ENCODE results near the gene DGKG.

DGKG gene

DNA sequence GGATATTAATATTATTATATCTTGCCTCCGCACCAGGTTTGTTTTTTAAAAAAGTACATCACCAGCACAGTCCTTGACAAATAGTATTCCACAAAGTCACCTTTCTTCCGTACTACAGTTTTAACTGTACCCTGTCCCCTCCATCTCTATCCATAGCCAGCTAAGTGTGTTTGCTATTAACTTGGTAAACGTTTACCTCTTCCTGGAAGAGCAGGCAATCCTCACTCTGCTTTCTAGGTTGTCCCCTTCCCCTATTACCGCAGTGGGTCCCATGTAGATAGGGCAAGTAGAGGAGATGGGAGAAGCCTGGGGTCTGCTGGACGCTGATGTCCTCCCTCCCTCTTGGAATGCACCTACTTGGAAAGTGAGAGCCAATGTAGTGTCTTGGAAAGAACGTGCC is 169.2 kb downstream of the DGKG start:
- H3K79me2 ChIP-seq (ENCODE audit: control insufficient read depth, low read length) = no peaks in the 10 kb centered on the region
- H3K9me3 ChIP-seq (ENCODE audit: control insufficient read depth, insufficient read depth, low read length) = no peaks in the 10 kb centered on the region
- no peak overlapping the region for H3K4me3 ChIP-seq (ENCODE audit: low read length)
- H3K4me2 ChIP-seq (ENCODE audit: low read length) = no peak overlapping the region
- H3F3A ChIP-seq (ENCODE audit: control insufficient read depth, insufficient read depth) = no peaks in the 10 kb centered on the region
- no peaks in the 10 kb centered on the region; the same call in 1 of the 2 replicates for H3K27me3 ChIP-seq (ENCODE audit: control insufficient read depth, low read length)
- no peaks in the 10 kb centered on the region for H3K4me1 ChIP-seq (ENCODE audit: control insufficient read depth, low read length)
- no peaks in the 10 kb centered on the region for H3K36me3 ChIP-seq (ENCODE audit: control insufficient read depth, low read length)
- H3K27ac ChIP-seq (ENCODE audit: low read depth, low read length) = no peak overlapping the region
- no peaks in the 10 kb centered on the region for H4K20me1 ChIP-seq (ENCODE audit: control insufficient read depth, insufficient read depth, low read depth, low read length)
- no peaks in the 10 kb centered on the region for H3K9me2 ChIP-seq (replicated peaks; ENCODE audit: control insufficient read depth, low read length)
- TF ChIP-seq EZH2phosphoT487 (IDR thresholded peaks at IDR 0.05; ENCODE audit: borderline replicate concordance, low read length) = no peak
- no peak for TF ChIP-seq CTCF (IDR thresholded peaks at IDR 0.05; ENCODE audit: low read depth, low read length, poor library complexity, severe bottlenecking)

GRCh38 chr3:186189492-186189891 is 172.5 kb downstream of the DGKG start:
- Histone ChIP-seq H3K4me2 (ENCODE audit: low read length) (no peak overlapping the region), H3K79me2 (ENCODE audit: control insufficient read depth, low read length) (no peaks in the 10 kb centered on the region), H3K9me3 (ENCODE audit: control insufficient read depth, insufficient read depth, low read length) (no peaks in the 10 kb centered on the region), H3K27me3 (ENCODE audit: control insufficient read depth, low read length) (peaks cover 6% of the 10 kb centered on the region), H3K4me1 (ENCODE audit: control insufficient read depth, low read length) (peaks cover 7% of the 10 kb centered on the region), H3K36me3 (ENCODE audit: control insufficient read depth, low read length) (no peaks in the 10 kb centered on the region), H3K9me2 (replicated peaks; ENCODE audit: control insufficient read depth, low read length) (no peaks in the 10 kb centered on the region), H4K20me1 (ENCODE audit: control insufficient read depth, insufficient read depth, low read depth, low read length) (no peaks in the 10 kb centered on the region), H3K27ac (ENCODE audit: low read depth, low read length) (no peak overlapping the region), H3F3A (ENCODE audit: control insufficient read depth, insufficient read depth) (no peaks in the 10 kb centered on the region), H3K4me3 (ENCODE audit: low read length) (no peak overlapping the region)
- no peak for TF ChIP-seq CTCF (IDR thresholded peaks at IDR 0.05; ENCODE audit: low read depth, low read length, poor library complexity, severe bottlenecking)

DNA sequence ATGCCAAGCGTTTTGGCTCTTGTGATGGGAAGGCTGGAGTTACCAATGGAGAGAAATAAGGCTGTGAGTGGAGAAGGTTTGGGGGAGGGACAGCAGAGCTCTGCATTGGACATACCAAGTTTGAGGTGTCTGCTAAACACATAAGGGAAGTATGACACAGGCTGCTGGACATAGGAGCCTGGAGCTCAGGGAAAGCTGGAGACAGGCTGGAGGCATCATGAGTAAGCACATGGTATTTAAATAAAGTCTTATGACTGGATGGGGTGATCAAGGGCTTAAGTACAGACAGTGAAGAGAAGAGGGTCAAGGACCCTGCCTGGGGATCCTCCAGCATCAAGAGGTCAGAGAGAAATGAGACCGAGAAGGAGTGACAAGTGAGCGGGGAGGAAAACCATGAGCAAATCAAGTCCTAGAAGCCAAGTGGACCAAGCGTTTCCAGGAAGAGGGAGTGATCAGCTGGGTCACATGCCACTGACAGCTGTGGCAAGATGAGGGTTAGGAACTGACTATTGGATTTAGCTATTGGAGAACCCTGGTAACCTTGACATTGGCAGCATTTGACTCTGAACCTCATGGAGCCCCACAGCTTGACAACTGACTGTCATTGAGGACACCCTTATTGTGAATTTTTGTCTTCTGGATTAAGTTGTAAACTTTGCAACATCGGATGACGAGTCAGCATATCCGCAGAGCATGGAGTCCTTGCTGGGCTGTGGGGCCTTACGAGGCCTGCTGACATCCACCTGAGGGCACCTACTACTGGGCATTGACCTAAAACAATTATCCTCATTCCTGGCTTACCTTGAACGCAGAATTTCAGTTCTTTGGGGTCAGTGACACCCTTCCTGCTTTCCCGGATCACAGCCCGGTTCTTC is 174.4 kb downstream of the DGKG start:
- Histone ChIP-seq H3K9me3 (ENCODE audit: control insufficient read depth, insufficient read depth, low read length) (no peaks in the 10 kb centered on the region), H3K27me3 (ENCODE audit: control insufficient read depth, low read length) (peaks cover 6% of the 10 kb centered on the region), H3K4me1 (ENCODE audit: control insufficient read depth, low read length) (peaks cover 7% of the 10 kb centered on the region), H3K79me2 (ENCODE audit: control insufficient read depth, low read length) (no peaks in the 10 kb centered on the region), H3K9me2 (replicated peaks; ENCODE audit: control insufficient read depth, low read length) (no peaks in the 10 kb centered on the region), H3K4me3 (ENCODE audit: low read length) (no peak overlapping the region), H4K20me1 (ENCODE audit: control insufficient read depth, insufficient read depth, low read depth, low read length) (no peaks in the 10 kb centered on the region), H3F3A (ENCODE audit: control insufficient read depth, insufficient read depth) (no peaks in the 10 kb centered on the region), H3K4me2 (ENCODE audit: low read length) (no peak overlapping the region), H3K27ac (ENCODE audit: low read depth, low read length) (no peak overlapping the region), H3K36me3 (ENCODE audit: control insufficient read depth, low read length) (no peaks in the 10 kb centered on the region)
- TF ChIP-seq CTCF (IDR thresholded peaks at IDR 0.05; ENCODE audit: low read depth, low read length, poor library complexity, severe bottlenecking) = no peak
- no peak for TF ChIP-seq EZH2phosphoT487 (IDR thresholded peaks at IDR 0.05; ENCODE audit: borderline replicate concordance, low read length)
